SK-N-SH treated with all-trans-retinoic acid at 6 μM for 48 hours (cell line): ENCODE results near the gene TEDC2.

ENCODE experiments used
- ATAC-seq: fragments of 200-7000 bp; cut with Tn5 transposase; 3 replicates; pipeline ENCODE4 v1.9.1; 2020; ENCODE audit warnings: mild to moderate bottlenecking, moderate library complexity
- ARNTL ChIP-seq: fragments of 450-650 bp; formaldehyde crosslinking; IDR thresholded peaks from 2 replicates; pipeline ENCODE4 v1.5.0; 2020; ENCODE audit warnings: low read depth, mild to moderate bottlenecking, moderate library complexity, borderline replicate concordance
- CREB5 ChIP-seq: fragments of 250-450 bp; sonication (Bioruptor Pico); IDR thresholded peaks from 2 replicates; pipeline ENCODE4 v1.5.1; 2020; ENCODE audit warnings: low read depth, mild to moderate bottlenecking, moderate library complexity
- CSDC2 ChIP-seq: fragments of 250-450 bp; sonication (Bioruptor Pico); IDR thresholded peaks from 2 replicates; pipeline ENCODE4 v1.5.0; 2020; ENCODE audit warnings: mild to moderate bottlenecking, moderate library complexity
- CSRNP3 ChIP-seq: fragments of 250-450 bp; sonication (Bioruptor Pico); IDR thresholded peaks from 2 replicates; pipeline ENCODE4 v1.5.1; 2021; ENCODE audit warnings: mild to moderate bottlenecking, moderate library complexity
- GLIS3 ChIP-seq: fragments of 250-450 bp; sonication (Bioruptor Pico); IDR thresholded peaks from 2 replicates; pipeline ENCODE4 v1.5.0; 2020; ENCODE audit warnings: mild to moderate bottlenecking, moderate library complexity
- ISL1 ChIP-seq: fragments of 250-450 bp; sonication (Bioruptor Pico); IDR thresholded peaks from 2 replicates; pipeline ENCODE4 v2.1.2; 2022; ENCODE audit warnings: mild to moderate bottlenecking, moderate library complexity
- OSR1 ChIP-seq: fragments of 250-450 bp; sonication (Bioruptor Pico); IDR thresholded peaks from 2 replicates; pipeline ENCODE4 v1.8.0; 2022; ENCODE audit warnings: moderate library complexity, mild to moderate bottlenecking, inconsistent platforms
- PATZ1 ChIP-seq: fragments of 250-450 bp; sonication (Bioruptor Pico); IDR thresholded peaks from 2 replicates; pipeline ENCODE4 v1.8.0; 2020; ENCODE audit warnings: mild to moderate bottlenecking, moderate library complexity, borderline replicate concordance
- PPARA ChIP-seq: fragments of 250-450 bp; sonication (Bioruptor Pico); IDR thresholded peaks from 2 replicates; pipeline ENCODE4 v1.5.0; 2020; ENCODE audit warnings: mild to moderate bottlenecking, borderline replicate concordance
- RARB ChIP-seq: fragments of 250-450 bp; sonication (Bioruptor Pico); IDR thresholded peaks from 2 replicates; pipeline ENCODE4 v1.8.0; 2021; ENCODE audit warnings: mild to moderate bottlenecking, moderate library complexity
- SNAI2 ChIP-seq: fragments of 250-450 bp; sonication (Bioruptor Pico); IDR thresholded peaks from 2 replicates; pipeline ENCODE4 v1.5.0; 2020; ENCODE audit warnings: mild to moderate bottlenecking, moderate library complexity
- TOX ChIP-seq: fragments of 250-450 bp; sonication (Bioruptor Pico); IDR thresholded peaks from 2 replicates; pipeline ENCODE4 v1.8.0; 2021; ENCODE audit warnings: mild to moderate bottlenecking, moderate library complexity, borderline replicate concordance
- TSHZ2 ChIP-seq: fragments of 250-450 bp; sonication (Bioruptor Pico); IDR thresholded peaks from 2 replicates; pipeline ENCODE4 v1.5.0; 2020; ENCODE audit warnings: mild to moderate bottlenecking, moderate library complexity
- ZC3H10 ChIP-seq: fragments of 250-450 bp; sonication (Bioruptor Pico); IDR thresholded peaks from 2 replicates; pipeline ENCODE4 v1.5.1; 2021; ENCODE audit warnings: mild to moderate bottlenecking, moderate library complexity
- ZFP3 ChIP-seq: fragments of 250-450 bp; sonication (Bioruptor Pico); IDR thresholded peaks from 2 replicates; pipeline ENCODE4 v1.5.0; 2020; ENCODE audit warnings: mild to moderate bottlenecking, moderate library complexity
- ZFP30 ChIP-seq: fragments of 450-650 bp; formaldehyde crosslinking; IDR thresholded peaks from 2 replicates; pipeline ENCODE4 v1.5.0; 2022; ENCODE audit warnings: mild to moderate bottlenecking, moderate library complexity
- ZNF565 ChIP-seq: fragments of 450-650 bp; formaldehyde crosslinking; conservative IDR thresholded peaks from 2 replicates; pipeline ENCODE4 v1.5.0; 2020; ENCODE audit warnings: low read depth, mild to moderate bottlenecking, moderate library complexity
- ZNF70 ChIP-seq: fragments of 450-650 bp; formaldehyde crosslinking; IDR thresholded peaks from 2 replicates; pipeline ENCODE4 v1.5.0; 2020; ENCODE audit warnings: mild to moderate bottlenecking, moderate library complexity
- ZNF8 ChIP-seq: fragments of 450-650 bp; formaldehyde crosslinking; IDR thresholded peaks from 2 replicates; pipeline ENCODE4 v1.5.0; 2020; ENCODE audit warnings: mild to moderate bottlenecking, moderate library complexity

Gene TEDC2

GRCh38 chr16:2501946-2502895 is 42.3 kb downstream of the TEDC2 start:
- TF ChIP-seq ISL1 (no peak), OSR1 (CRISPR knock-in tag) (no peak), ZNF8 (CRISPR knock-in tag) (no peak), TSHZ2 (CRISPR knock-in tag) (no peak), RARB (CRISPR knock-in tag) (no peak), CREB5 (CRISPR knock-in tag) (no peak), SNAI2 (CRISPR knock-in tag) (no peak), ZC3H10 (CRISPR knock-in tag) (no peak), PPARA (CRISPR knock-in tag) (no peak), ZNF70 (no peak), ARNTL (CRISPR knock-in tag) (no peak), CSDC2 (no peak)
- no peak for ATAC-seq

- no peak for ATAC-seq
- no peak for TF ChIP-seq TOX
- TF ChIP-seq PATZ1 (CRISPR knock-in tag), result no peak
- no peak for TF ChIP-seq CSDC2
- TF ChIP-seq CREB5 (CRISPR knock-in tag), result no peak
- TF ChIP-seq ZFP30 (CRISPR knock-in tag), result no peak
- no peak for TF ChIP-seq ZNF565 (CRISPR knock-in tag)
- no peak for TF ChIP-seq GLIS3
- TF ChIP-seq CSRNP3 (CRISPR knock-in tag), result no peak
Measured at GRCh38 chr16:2505695-2506094, 45.8 kb downstream of the TEDC2 start.

GRCh38 chr16:2507052-2507659 is 47.2 kb downstream of the TEDC2 start:
- ATAC-seq, result no peak
- no peak for TF ChIP-seq SNAI2 (CRISPR knock-in tag)
- TF ChIP-seq CREB5 (CRISPR knock-in tag), result no peak
- no peak for TF ChIP-seq ZFP3 (CRISPR knock-in tag)
